ENCODE data around the gene SBF2. TPM values are rescaled to one million over a fixed set of nuclear protein-coding genes. Genes with fewer than 3 reads are reported as not detected.

The SBF2 gene
- total RNA-seq, 1 donor from 2014 or later = 12.0 TPM

- no peaks in the 10 kb centered on the region for H3K27me3 Mint-ChIP-seq
- intact Hi-C loops (cut with micrococcal nuclease) = no loop called here
- CTCF ChIA-PET = no interaction called here
- no peak for DNase-seq
- no peak overlapping the region for H3K27ac Mint-ChIP-seq
- H3K4me1 Mint-ChIP-seq = no peaks in the 10 kb centered on the region
- H3K4me3 Mint-ChIP-seq = no peak overlapping the region
- H3K9me3 Mint-ChIP-seq = no peaks in the 10 kb centered on the region
- H3K36me3 Mint-ChIP-seq (ENCODE audit: low read depth) = peaks cover 36% of the 10 kb centered on the region
- TF ChIP-seq CTCF (IDR thresholded peaks at IDR 0.05) = no peak
- ATAC-seq (ENCODE audit: low read depth) = no peak
- POLR2A ChIA-PET = no interaction called here
These were observed 486.9 kb downstream of the SBF2 start for GRCh38 chr11:9806946-9807687.

GRCh38 chr11:9804419-9804902 is 489.6 kb downstream of the SBF2 start:
- ChIA-PET CTCF (no interaction called here), POLR2A (interaction anchor here (0.6 kb wide), 1 partner anchor 84 kb away, joined by 3 read pairs; no protein-coding TSS in a partner anchor)
- Mint-ChIP-seq H3K4me3 (no peak overlapping the region), H3K9me3 (no peaks in the 10 kb centered on the region), H3K36me3 (ENCODE audit: low read depth) (peaks cover 26% of the 10 kb centered on the region), H3K27me3 (no peaks in the 10 kb centered on the region), H3K4me1 (peaks cover 2% of the 10 kb centered on the region), H3K27ac (no peak overlapping the region)
- intact Hi-C loops (cut with micrococcal nuclease) = no loop called here
- no peak for TF ChIP-seq CTCF (IDR thresholded peaks at IDR 0.05)
- no peak for ATAC-seq (ENCODE audit: low read depth)
- DNase-seq = no peak

GRCh38 chr11:9803685-9804418 is 490.2 kb downstream of the SBF2 start:
- DNase-seq = no peak
- no peak for TF ChIP-seq CTCF (IDR thresholded peaks at IDR 0.05)
- CTCF ChIA-PET = no interaction called here
- no peak overlapping the region for H3K27ac Mint-ChIP-seq
- H3K36me3 Mint-ChIP-seq (ENCODE audit: low read depth) = peaks cover 21% of the 10 kb centered on the region
- no peaks in the 10 kb centered on the region for H3K27me3 Mint-ChIP-seq
- no peak overlapping the region for H3K4me3 Mint-ChIP-seq
- no peaks in the 10 kb centered on the region for H3K9me3 Mint-ChIP-seq
- no peak for ATAC-seq (ENCODE audit: low read depth)
- POLR2A ChIA-PET = interaction anchor here (0.6 kb wide), 1 partner anchor 84 kb away, joined by 3 read pairs; no protein-coding TSS in a partner anchor
- peaks cover 2% of the 10 kb centered on the region for H3K4me1 Mint-ChIP-seq
- intact Hi-C loops (cut with micrococcal nuclease) = no loop called here

- TF ChIP-seq CTCF (IDR thresholded peaks at IDR 0.05) = no peak
- Mint-ChIP-seq H3K4me1 (peaks cover 2% of the 10 kb centered on the region), H3K36me3 (ENCODE audit: low read depth) (peaks cover 12% of the 10 kb centered on the region), H3K27me3 (no peaks in the 10 kb centered on the region), H3K27ac (no peak overlapping the region), H3K9me3 (no peaks in the 10 kb centered on the region), H3K4me3 (no peak overlapping the region)
- ChIA-PET POLR2A (interaction anchor here (0.6 to 1.3 kb wide), 2 partner anchors 22 to 43 kb away, joined by 3 to 7 read pairs; no protein-coding TSS in a partner anchor), CTCF (no interaction called here)
- DNase-seq (no peak), ATAC-seq (ENCODE audit: low read depth) (no peak)
- intact Hi-C loops (cut with micrococcal nuclease) = no loop called here
These were observed 491.6 kb downstream of the SBF2 start for GRCh38 chr11:9802291-9802861.

- H3K9me3 Mint-ChIP-seq = no peaks in the 10 kb centered on the region
- ATAC-seq (ENCODE audit: low read depth) = no peak
- ChIA-PET POLR2A (no interaction called here), CTCF (no interaction called here)
- intact Hi-C loops (cut with micrococcal nuclease) = no loop called here
- H3K27me3 Mint-ChIP-seq = no peaks in the 10 kb centered on the region
- peaks cover 7% of the 10 kb centered on the region for H3K36me3 Mint-ChIP-seq (ENCODE audit: low read depth)
- no peak overlapping the region for H3K27ac Mint-ChIP-seq
- no peak for TF ChIP-seq CTCF (IDR thresholded peaks at IDR 0.05)
- no peak overlapping the region for H3K4me3 Mint-ChIP-seq
- peaks cover 2% of the 10 kb centered on the region for H3K4me1 Mint-ChIP-seq
- no peak for DNase-seq
These were observed 494.1 kb downstream of the SBF2 start for GRCh38 chr11:9799886-9800285.
